A549 (cell line): ENCODE measurements around the gene TMEM35B. TPM values are rescaled to one million over a fixed set of nuclear protein-coding genes. Genes with fewer than 3 reads are reported as not detected.

Source experiments
- ATAC-seq, 2 experiments: fragments of 200-7000 bp in 1 of 2; fragments of >200 bp in 1 of 2; cut with Nextera tagmentation in 1 of 2; cut with Tn5 transposase in 1 of 2; 3 replicates each; pipeline versions ENCODE4 v1.8.0 to v1.9.1; 2018 to 2020; ENCODE audit warnings: mild to moderate bottlenecking in 1 of 2, moderate library complexity in 1 of 2
- CTCF ChIA-PET: fragments of 300-600 bp; sonication (Branson Sonifier 250); formaldehyde crosslinking; extraction: SDS; loops from one replicate; lab custom pipeline; 2021; ENCODE audit warnings: antibody characterized with exemption, inconsistent platforms; lab: Yijun Ruan, JAX
- POLR2A ChIA-PET: fragments of 350-600 bp; formaldehyde crosslinking; extraction: SDS; loops from one replicate; lab custom pipeline; 2021; ENCODE audit warnings: antibody characterized with exemption, inconsistent platforms; lab: Yijun Ruan, JAX
- DNase-seq, 2 experiments: peaks; one replicate each; pipeline versions ENCODE4 v3.0.0 to v3.0.0-alpha.2; 2011 to 2016; ENCODE audit warnings: low read depth in 1 of 2, low spot score in 1 of 2
- FAIRE-seq: peaks from 2 replicates; lab custom pipeline; 2011; peaks lifted over from hg19 to GRCh38; lab: Jason Lieb, UNC
- H3K27ac ChIP-seq, 2 experiments: fragments of >200 bp; sonication (Bioruptor Twin); formaldehyde crosslinking; 3 replicates each; pipeline ENCODE4 v1.5.1; 2016 to 2017
- H3K4me1 ChIP-seq: fragments of >200 bp; sonication (Bioruptor Twin); formaldehyde crosslinking; 3 replicates; pipeline ENCODE4 v1.6.1; 2016
- H3K4me2 ChIP-seq: fragments of >200 bp; sonication (Bioruptor Twin); formaldehyde crosslinking; 3 replicates; pipeline ENCODE4 v1.6.1; 2016
- H3K4me3 ChIP-seq: fragments of >200 bp; sonication (Bioruptor Twin); formaldehyde crosslinking; 3 replicates; pipeline ENCODE4 v1.5.1; 2016
- H3K9me3 ChIP-seq: fragments of >200 bp; sonication (Bioruptor Twin); formaldehyde crosslinking; 3 replicates; pipeline ENCODE4 v1.6.1; 2016
- BCL3 ChIP-seq: fragments of >200 bp; sonication (Bioruptor Twin); formaldehyde crosslinking; IDR thresholded peaks from 3 replicates; pipeline ENCODE4 v1.6.1; 2016
- CBX2 ChIP-seq: fragments of 200-600 bp; sonication (generic); IDR thresholded peaks from 2 replicates; pipeline ENCODE4 v1.6.1; 2016; ENCODE audit warnings: low read depth, mild to moderate bottlenecking, borderline replicate concordance
- CBX8 ChIP-seq: fragments of 200-600 bp; sonication (generic); IDR thresholded peaks from 2 replicates; pipeline ENCODE4 v1.6.1; 2016
- CHD2 ChIP-seq: fragments of 150-350 bp; IDR thresholded peaks from 2 replicates; pipeline ENCODE4 v1.6.1; 2014; ENCODE audit warnings: low read length; ENCODE audit not compliant: partially characterized antibody
- EHF ChIP-seq: fragments of 250-450 bp; sonication (Bioruptor Pico); IDR thresholded peaks from 2 replicates; pipeline ENCODE4 v1.5.0; 2020; ENCODE audit warnings: mild to moderate bottlenecking
- EHMT2 ChIP-seq: fragments of 200-600 bp; sonication (generic); IDR thresholded peaks from 2 replicates; pipeline ENCODE4 v1.6.1; 2016; ENCODE audit warnings: antibody characterized with exemption, low read depth, mild to moderate bottlenecking, moderate library complexity
- EP300 ChIP-seq, 2 experiments: fragments of >200 bp; sonication (Bioruptor Twin); formaldehyde crosslinking; IDR thresholded peaks; 2 replicates in 1 of 2; 3 replicates in 1 of 2; pipeline ENCODE4 v1.6.1; 2016 to 2017
- HOXA7 ChIP-seq: fragments of 250-450 bp; sonication (Bioruptor Pico); IDR thresholded peaks from 2 replicates; pipeline ENCODE4 v1.5.0; 2020; ENCODE audit warnings: mild to moderate bottlenecking, moderate library complexity
- JUN ChIP-seq, 2 experiments: fragments of >200 bp; sonication (Bioruptor Twin); formaldehyde crosslinking; IDR thresholded peaks; 2 replicates in 1 of 2; 3 replicates in 1 of 2; pipeline ENCODE4 v1.6.1; 2016 to 2017
- JUNB ChIP-seq: fragments of >200 bp; sonication (Bioruptor Twin); formaldehyde crosslinking; IDR thresholded peaks from 2 replicates; pipeline ENCODE4 v1.6.1; 2016
- MAFK ChIP-seq: fragments of 450-650 bp; IDR thresholded peaks from 2 replicates; pipeline ENCODE4 v1.6.1; 2014; ENCODE audit not compliant: partially characterized antibody
- MAX ChIP-seq: IDR thresholded peaks from 2 replicates; pipeline ENCODE4 v1.6.1; 2012
- NFE2L2 ChIP-seq: fragments of 150-350 bp; conservative IDR thresholded peaks from 2 replicates; pipeline ENCODE4 v1.6.1; 2014; ENCODE audit warnings: low read length
- NR3C1 ChIP-seq: fragments of >200 bp; sonication (Bioruptor Twin); formaldehyde crosslinking; IDR thresholded peaks from 3 replicates; pipeline ENCODE4 v1.6.1; 2017
- PHF8 ChIP-seq: fragments of 200-600 bp; sonication (generic); IDR thresholded peaks from 2 replicates; pipeline ENCODE4 v1.6.1; 2016; ENCODE audit warnings: low read depth, mild to moderate bottlenecking, antibody characterized with exemption, moderate library complexity, borderline replicate concordance
- POLR2A ChIP-seq: IDR thresholded peaks from 2 replicates; pipeline ENCODE4 v1.6.1; 2012; ENCODE audit warnings: mild to moderate bottlenecking, low read length
- POLR2AphosphoS2 ChIP-seq: conservative IDR thresholded peaks from 2 replicates; pipeline ENCODE4 v1.6.1; 2012; ENCODE audit warnings: low read length, improper control_type of control experiment, inconsistent platforms
- RAD21 ChIP-seq, 2 experiments: fragments of >200 bp in 1 of 2; sonication (Bioruptor Twin) in 1 of 2; formaldehyde crosslinking in 1 of 2; IDR thresholded peaks in 1 of 2; conservative IDR thresholded peaks in 1 of 2; 2 replicates in 1 of 2; 3 replicates in 1 of 2; pipeline ENCODE4 v1.6.1; 2012 to 2018; ENCODE audit warnings: inconsistent platforms in 1 of 2
- REST ChIP-seq: fragments of 200-600 bp; sonication (generic); IDR thresholded peaks from 2 replicates; pipeline ENCODE4 v1.6.1; 2016; ENCODE audit warnings: antibody characterized with exemption, mild to moderate bottlenecking, moderate library complexity
- RFX5 ChIP-seq: fragments of 450-650 bp; IDR thresholded peaks from 2 replicates; pipeline ENCODE4 v1.7.1; 2014; ENCODE audit warnings: antibody characterized with exemption, mild to moderate bottlenecking, moderate library complexity
- TFCP2L1 ChIP-seq: fragments of 250-450 bp; sonication (Bioruptor Pico); IDR thresholded peaks from 2 replicates; pipeline ENCODE4 v1.5.0; 2021; ENCODE audit warnings: mild to moderate bottlenecking
- ZFP36 ChIP-seq: fragments of 450-650 bp; IDR thresholded peaks from 2 replicates; pipeline ENCODE4 v1.6.1; 2014; ENCODE audit warnings: borderline replicate concordance; ENCODE audit not compliant: partially characterized antibody
- ZSCAN20 ChIP-seq: fragments of 250-450 bp; sonication (Bioruptor Pico); IDR thresholded peaks from 2 replicates; pipeline ENCODE4 v1.8.0; 2022; ENCODE audit warnings: mild to moderate bottlenecking, moderate library complexity
- WGBS: methylation state at CpG from one replicate; pipeline ENCODE4 v1.1.6; 2017; ENCODE audit errors: missing lambda C conversion rate; 5-methylcytosine and 5-hydroxymethylcytosine counted together
- polyA minus RNA-seq: library from RNA; depleted of rRNA, polyadenylated mRNA; stranded (reverse); fragments of >200 nt; gene quantifications from 2 replicates; pipeline ENCODE4 v1.2.3, GENCODE V29; 2011; rRNA and poly(A)+ RNA removed
- polyA plus RNA-seq, 4 experiments: library from polyadenylated mRNA; depleted of rRNA in 3 of 4; stranded (reverse); fragments of >200 nt; fragmentation: RNase III in 1 of 4; extraction: RNeasy Plus Mini Kit Qiagen cat#74134 plus additional on column Dnase treatment in 1 of 4; gene quantifications; 2 replicates in 3 of 4; 3 replicates in 1 of 4; pipeline ENCODE4 v1.2.3, GENCODE V29; 2011 to 2017
- TF ChIP-seq, protein P1 (sequence below): fragments of 150-350 bp; IDR thresholded peaks from 2 replicates; pipeline ENCODE4 v1.6.1; 2014; ENCODE audit warnings: low read depth, mild to moderate bottlenecking, low read length
- TF ChIP-seq, protein P2 (sequence below): IDR thresholded peaks from 2 replicates; pipeline ENCODE4 v1.6.1; 2012; ENCODE audit warnings: low read depth, borderline replicate concordance

TMEM35B gene
- polyA plus RNA-seq (2011; rRNA removed) = 27.2 and 31.8 TPM in 2 replicates
- polyA plus RNA-seq (2012; cell fraction: cytosol; rRNA removed) = 18.1 and 21.2 TPM in 2 replicates
- 8.9 and 12.7 TPM in 2 replicates for polyA plus RNA-seq (2012; cell fraction: nucleus; rRNA removed)
- 12.6 to 16.8 TPM (median 13.3 TPM) in 3 replicates for polyA plus RNA-seq (2017; fragmentation: RNase III; extraction: RNeasy Plus Mini Kit Qiagen cat#74134 plus additional on column Dnase treatment)
- polyA minus RNA-seq = 8.8 and 11.9 TPM in 2 replicates

- Histone ChIP-seq H3K4me2 (peak within 1 kb of the TSS; percentile 74), H3K4me3 (peak within 1 kb of the TSS; percentile 59), H3K27ac (peak within 1 kb of the TSS; percentile 87 to 98), H3K4me1 (peaks cover 8% of the 10 kb centered on the region; the same call in 1 of the 3 replicates), H3K9me3 (no peaks in the 10 kb centered on the region)
- no CpG with 5 or more reads among the region's 58 CpGs for WGBS
- ATAC-seq (peak; percentile 91 to 93), FAIRE-seq (no peak), DNase-seq (peak; percentile 33 to 34)
- TF ChIP-seq CHD2 (no peak), MAX (peak; percentile 54; the same call in 1 of the 2 replicates), CBX2 (no peak), BCL3 (peak; percentile 64; the same call in 1 of the 3 replicates), POLR2A (peak; percentile 77), POLR2AphosphoS2 (no peak), PHF8 (peak; percentile 51; the same call in 1 of the 2 replicates), JUNB (no peak), JUN (IDR thresholded peaks at IDR 0.05) (peak in 1 of 2 experiments; percentile 45; a peak in 1 of 5 replicates), NR3C1 (no peak)
- POLR2A ChIA-PET = interaction anchor here (0.6 to 1.1 kb wide), 6 partner anchors 12 to 230 kb away, joined by 3 to 5 read pairs (median 4); partner anchors contain the start of gene SMIM12
- CTCF ChIA-PET = interaction anchor here (1.5 to 2.2 kb wide), 2 partner anchors 9 to 13 kb away, joined by 3 to 6 read pairs; no protein-coding TSS in a partner anchor
Measured at GRCh38 chr1:34984793-34985608, at the start of gene TMEM35B. Gene TMEM35B (minus strand): TSS chr1:34985347. CDS start chr1:34985305, 42 bp downstream.

GRCh38 chr1:35033346-35033745, 48.2 kb upstream of the TMEM35B start:
- Histone ChIP-seq H3K27ac (no peak overlapping the region), H3K9me3 (peaks cover 18% of the 10 kb centered on the region), H3K4me2 (no peak overlapping the region), H3K4me1 (peaks cover 7% of the 10 kb centered on the region; the same call in 1 of the 3 replicates), H3K4me3 (no peak overlapping the region)
- no peak for TF ChIP-seq PHF8
- no peak for TF ChIP-seq MAFK
- TF ChIP-seq RAD21 (conservative IDR thresholded peaks at IDR 0.05 in 1 of 2, IDR thresholded peaks at IDR 0.05 in 1 of 2) = no peak
- TF ChIP-seq, protein P1, sequence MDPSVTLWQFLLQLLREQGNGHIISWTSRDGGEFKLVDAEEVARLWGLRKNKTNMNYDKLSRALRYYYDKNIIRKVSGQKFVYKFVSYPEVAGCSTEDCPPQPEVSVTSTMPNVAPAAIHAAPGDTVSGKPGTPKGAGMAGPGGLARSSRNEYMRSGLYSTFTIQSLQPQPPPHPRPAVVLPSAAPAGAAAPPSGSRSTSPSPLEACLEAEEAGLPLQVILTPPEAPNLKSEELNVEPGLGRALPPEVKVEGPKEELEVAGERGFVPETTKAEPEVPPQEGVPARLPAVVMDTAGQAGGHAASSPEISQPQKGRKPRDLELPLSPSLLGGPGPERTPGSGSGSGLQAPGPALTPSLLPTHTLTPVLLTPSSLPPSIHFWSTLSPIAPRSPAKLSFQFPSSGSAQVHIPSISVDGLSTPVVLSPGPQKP = no peak
- TF ChIP-seq NFE2L2 = no peak
- no peak for TF ChIP-seq POLR2AphosphoS2
- no peak for TF ChIP-seq EP300 (IDR thresholded peaks at IDR 0.05)
- TF ChIP-seq REST = no peak
- no peak for TF ChIP-seq HOXA7
- no peak for TF ChIP-seq TFCP2L1 (CRISPR knock-in tag)
- TF ChIP-seq ZSCAN20 (CRISPR knock-in tag) = no peak
- no peak for TF ChIP-seq ZFP36
- no peak for TF ChIP-seq CBX8
- no peak for TF ChIP-seq EHMT2
- no peak for TF ChIP-seq EHF (CRISPR knock-in tag)
- no peak for TF ChIP-seq RFX5
- TF ChIP-seq, protein P2, sequence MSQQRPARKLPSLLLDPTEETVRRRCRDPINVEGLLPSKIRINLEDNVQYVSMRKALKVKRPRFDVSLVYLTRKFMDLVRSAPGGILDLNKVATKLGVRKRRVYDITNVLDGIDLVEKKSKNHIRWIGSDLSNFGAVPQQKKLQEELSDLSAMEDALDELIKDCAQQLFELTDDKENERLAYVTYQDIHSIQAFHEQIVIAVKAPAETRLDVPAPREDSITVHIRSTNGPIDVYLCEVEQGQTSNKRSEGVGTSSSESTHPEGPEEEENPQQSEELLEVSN = no peak
- no peak for ATAC-seq
- DNase-seq = no peak
- WGBS = 7% methylated on average over 1 of the region's 1 CpG
- FAIRE-seq = no peak
- POLR2A ChIA-PET = no interaction called here
- CTCF ChIA-PET = no interaction called here
